Loucy (cell line): ENCODE data around the gene PSG7.
"Not testable (repeated sequence)": the region's sequence is repeated elsewhere in the genome, so short reads cannot be mapped to it uniquely, and the experiment has no call there.

Experiments
- CTCF ChIP-seq: fragments of 200-600 bp; sonication (generic); conservative IDR thresholded peaks from 2 replicates; pipeline ENCODE4 v1.5.1; 2014; ENCODE audit warnings: mild to moderate bottlenecking, antibody characterized with exemption, low read length
- EZH2phosphoT487 ChIP-seq: fragments of 200-600 bp; IDR thresholded peaks from 2 replicates; pipeline ENCODE4 v1.6.1; 2018; ENCODE audit warnings: antibody characterized with exemption, mild to moderate bottlenecking, moderate library complexity, borderline replicate concordance

GRCh38 chr19:42876596-42876995 lies 60.4 kb downstream of the PSG7 start:
- not testable (repeated sequence) for TF ChIP-seq CTCF, EZH2phosphoT487
